Activated T-helper 2 cell treated with anti-CD3 and anti-CD28 coated beads, Interferon-gamma antibody, Interleukin-2, Interleukin-4, amounts not matched to agents 10 μg/mL and 5 μg/mL and 100 μg/mL, durations not matched to agents 14 hours and 24 hours and 36 hours (primary cell): Measurements from ENCODE around the gene BICD1. TPM values are rescaled to one million over a fixed set of nuclear protein-coding genes. Genes with fewer than 3 reads are reported as not detected.

Experiments used
- DNase-seq: peaks from one replicate; pipeline ENCODE4 v3.0.0; 2021; ENCODE audit warnings: low spot score
- H3K27ac Mint-ChIP-seq: one replicate; pipeline ENCODE4 v1.8.0; 2021; ENCODE audit warnings: mixed read lengths
- H3K27me3 Mint-ChIP-seq: one replicate; pipeline ENCODE4 v1.8.0; 2021; ENCODE audit warnings: low read depth, mixed read lengths
- H3K36me3 Mint-ChIP-seq: one replicate; pipeline ENCODE4 v1.8.0; 2021; ENCODE audit warnings: low read depth, mixed read lengths
- H3K4me1 Mint-ChIP-seq: one replicate; pipeline ENCODE4 v1.8.0; 2021; ENCODE audit warnings: low read depth, mixed read lengths
- H3K4me3 Mint-ChIP-seq: one replicate; pipeline ENCODE4 v1.8.0; 2021; ENCODE audit warnings: low read depth, mild to moderate bottlenecking, moderate library complexity, mixed read lengths
- H3K9me3 Mint-ChIP-seq: one replicate; pipeline ENCODE4 v1.8.0; 2021; ENCODE audit warnings: mixed read lengths
- intact Hi-C: fragments of 100-400 bp; cut with micrococcal nuclease; formaldehyde crosslinking; loops from one replicate; pipeline ENCODE4 v1.15.1; 2023
- total RNA-seq: library from RNA; stranded (reverse); gene quantifications from 2 replicates; pipeline ENCODE4 v1.2.3, GENCODE V29; 2022

BICD1 gene
- total RNA-seq, 1 donor from 2014 or later, result 8.0 TPM

DNA sequence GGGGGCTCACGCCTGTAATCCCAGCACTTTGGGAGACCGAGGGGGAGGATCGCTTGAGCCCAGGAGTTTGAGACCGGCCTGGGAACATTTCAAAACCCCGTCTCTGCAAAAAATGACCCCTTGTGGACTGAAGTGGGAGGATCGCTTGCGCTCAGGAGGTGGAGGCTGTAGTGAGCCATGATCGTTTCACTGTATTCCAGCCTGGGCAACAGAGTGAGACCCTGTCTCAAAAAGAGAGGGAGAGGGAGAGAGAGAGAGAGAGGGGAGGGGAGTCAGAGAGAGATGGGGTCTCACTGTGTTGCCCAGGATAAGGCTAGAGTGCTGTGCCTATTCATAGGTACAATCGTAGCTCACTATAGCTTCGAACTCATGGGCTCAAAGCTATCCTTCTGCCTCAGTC lies 295.5 kb downstream of the BICD1 start:
- no peak for DNase-seq
- Mint-ChIP-seq H3K9me3 (no peaks in the 10 kb centered on the region), H3K4me3 (no peak overlapping the region), H3K36me3 (no peaks in the 10 kb centered on the region), H3K27me3 (peaks cover 39% of the 10 kb centered on the region), H3K4me1 (peaks cover 8% of the 10 kb centered on the region), H3K27ac (no peak overlapping the region)
- intact Hi-C loops, result no loop called here

DNA sequence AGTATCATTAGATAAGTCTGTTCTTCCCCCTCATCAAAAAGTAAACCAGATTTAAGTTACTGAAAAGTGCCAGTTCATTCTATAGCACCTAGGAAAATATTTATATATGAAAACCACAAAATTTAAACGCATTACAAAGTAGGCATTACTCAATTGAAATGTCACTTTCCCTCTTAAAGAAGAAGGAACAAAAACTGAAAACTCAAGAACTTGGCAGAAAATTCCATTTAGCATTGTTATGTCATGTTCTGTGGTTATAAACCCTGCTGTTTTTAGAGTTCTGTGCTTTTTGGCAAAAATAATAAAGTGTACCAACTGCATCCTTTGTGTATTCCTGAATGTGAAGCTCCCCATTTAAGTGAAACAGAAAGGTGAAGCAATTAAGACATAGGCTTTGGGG lies 296.3 kb downstream of the BICD1 start:
- no peak overlapping the region for H3K27ac Mint-ChIP-seq
- no peak for DNase-seq
- H3K9me3 Mint-ChIP-seq, result no peaks in the 10 kb centered on the region
- H3K27me3 Mint-ChIP-seq, result peaks cover 33% of the 10 kb centered on the region
- no peak overlapping the region for H3K4me3 Mint-ChIP-seq
- peaks cover 8% of the 10 kb centered on the region for H3K4me1 Mint-ChIP-seq
- H3K36me3 Mint-ChIP-seq, result no peaks in the 10 kb centered on the region
- intact Hi-C loops, result no loop called here

DNA sequence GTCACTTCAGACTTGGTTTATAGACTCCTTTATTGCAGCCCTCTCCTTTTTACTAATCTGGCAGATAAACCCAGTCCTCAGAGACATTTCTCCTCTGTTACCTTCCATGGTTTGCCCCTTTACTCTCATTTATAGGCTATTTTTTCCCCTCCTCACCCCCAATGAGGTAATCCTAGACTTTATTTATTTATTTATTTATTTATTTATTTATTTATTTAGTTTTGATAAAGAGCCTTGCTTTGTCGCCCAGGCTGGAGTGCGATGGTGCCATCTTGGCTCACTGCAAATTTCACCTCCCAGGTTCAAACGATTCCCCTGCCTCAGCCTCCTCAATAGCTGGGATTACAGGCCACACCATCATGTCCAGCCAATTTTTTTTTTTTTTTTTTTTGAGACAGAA lies 301.1 kb downstream of the BICD1 start:
- intact Hi-C loops, result no loop called here
- peaks cover 7% of the 10 kb centered on the region for H3K27me3 Mint-ChIP-seq

DNA sequence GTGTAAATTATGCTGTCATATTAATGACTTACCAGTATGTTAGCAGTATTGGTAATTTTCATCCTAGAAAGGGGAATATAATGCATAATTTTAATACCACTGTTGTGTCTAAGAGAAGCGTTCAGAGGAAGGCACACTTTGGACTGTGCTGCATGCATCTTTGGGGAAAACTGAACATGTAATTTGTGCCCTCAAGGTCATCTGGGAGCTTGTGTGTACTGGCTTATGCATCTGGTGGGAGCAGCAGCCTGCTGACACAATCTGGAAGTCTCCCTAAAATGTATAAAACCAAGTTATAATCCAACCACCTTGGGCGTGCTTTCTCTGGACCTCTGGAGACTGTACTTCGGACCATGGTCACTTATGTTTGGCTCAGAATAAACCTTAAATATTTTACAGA lies 306.8 kb downstream of the BICD1 start:
- Mint-ChIP-seq H3K9me3 (no peaks in the 10 kb centered on the region), H3K27ac (no peak overlapping the region), H3K36me3 (no peaks in the 10 kb centered on the region), H3K4me3 (no peak overlapping the region), H3K4me1 (no peaks in the 10 kb centered on the region), H3K27me3 (peaks cover 3% of the 10 kb centered on the region)
- intact Hi-C loops, result no loop called here
- DNase-seq, result no peak

More for the DNA sequence above, 301.1 kb downstream of the BICD1 start:
- no peak for DNase-seq
- Mint-ChIP-seq H3K27ac (no peak overlapping the region), H3K4me3 (no peak overlapping the region), H3K36me3 (no peaks in the 10 kb centered on the region), H3K4me1 (no peaks in the 10 kb centered on the region), H3K9me3 (no peaks in the 10 kb centered on the region)

DNA sequence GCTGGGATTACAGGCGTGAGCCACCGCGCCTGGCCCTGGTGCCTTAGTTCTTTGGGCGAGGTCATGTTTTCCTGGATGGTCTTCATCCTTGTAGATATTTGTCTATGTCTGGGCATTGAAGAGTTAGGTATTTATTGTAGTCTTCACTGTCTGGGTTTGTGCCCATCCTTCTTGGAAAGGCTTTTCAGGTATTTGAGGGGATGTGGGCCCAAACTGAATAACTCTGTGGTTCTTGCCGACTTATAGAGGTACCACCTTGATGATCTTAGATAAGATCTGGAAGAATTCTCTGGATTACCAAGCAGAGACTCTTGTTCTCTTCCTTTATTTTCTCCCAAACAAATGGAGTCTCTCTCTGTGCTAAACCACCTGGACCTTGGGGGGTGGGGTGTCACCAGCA lies 311.6 kb downstream of the BICD1 start:
- no peaks in the 10 kb centered on the region for H3K4me1 Mint-ChIP-seq
- no peaks in the 10 kb centered on the region for H3K9me3 Mint-ChIP-seq
- DNase-seq, result no peak
- H3K27me3 Mint-ChIP-seq, result peaks cover 2% of the 10 kb centered on the region
- H3K4me3 Mint-ChIP-seq, result no peak overlapping the region
- intact Hi-C loops, result no loop called here
- H3K27ac Mint-ChIP-seq, result no peak overlapping the region
- no peaks in the 10 kb centered on the region for H3K36me3 Mint-ChIP-seq

DNA sequence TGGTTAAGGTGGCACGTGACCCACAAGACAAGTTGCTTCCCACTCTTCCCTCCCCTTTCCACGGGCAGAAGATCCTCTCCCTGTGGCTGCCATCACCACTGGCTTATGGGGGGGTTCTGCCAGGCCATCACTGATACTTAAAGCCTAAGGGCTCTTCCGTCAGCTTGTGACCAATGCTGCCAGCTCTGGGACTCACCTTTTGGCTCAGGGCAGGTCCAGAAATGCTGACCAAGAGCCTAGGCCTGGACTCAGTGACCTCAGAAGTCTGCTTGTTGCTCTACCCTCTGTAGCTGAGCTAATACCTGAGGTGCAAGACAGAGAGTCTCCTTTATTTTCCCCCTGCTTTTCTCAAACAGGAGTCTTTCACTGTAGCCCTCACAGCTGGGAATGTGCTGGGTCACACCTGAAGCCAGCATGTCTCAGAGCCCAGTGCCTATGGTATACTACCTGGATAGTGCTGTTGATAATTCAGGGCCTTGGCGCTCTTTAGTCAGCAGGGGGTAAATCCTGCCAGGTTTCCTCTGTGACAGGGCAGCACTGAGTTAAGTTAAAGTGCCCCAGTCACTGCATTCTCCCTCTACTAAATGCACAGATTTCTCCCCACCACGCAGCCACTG lies 312.4 kb downstream of the BICD1 start:
- Mint-ChIP-seq H3K4me3 (no peak overlapping the region), H3K27me3 (peaks cover 2% of the 10 kb centered on the region), H3K4me1 (no peaks in the 10 kb centered on the region), H3K36me3 (no peaks in the 10 kb centered on the region), H3K9me3 (no peaks in the 10 kb centered on the region), H3K27ac (no peak overlapping the region)
- intact Hi-C loops, result no loop called here
- DNase-seq, result no peak

DNA sequence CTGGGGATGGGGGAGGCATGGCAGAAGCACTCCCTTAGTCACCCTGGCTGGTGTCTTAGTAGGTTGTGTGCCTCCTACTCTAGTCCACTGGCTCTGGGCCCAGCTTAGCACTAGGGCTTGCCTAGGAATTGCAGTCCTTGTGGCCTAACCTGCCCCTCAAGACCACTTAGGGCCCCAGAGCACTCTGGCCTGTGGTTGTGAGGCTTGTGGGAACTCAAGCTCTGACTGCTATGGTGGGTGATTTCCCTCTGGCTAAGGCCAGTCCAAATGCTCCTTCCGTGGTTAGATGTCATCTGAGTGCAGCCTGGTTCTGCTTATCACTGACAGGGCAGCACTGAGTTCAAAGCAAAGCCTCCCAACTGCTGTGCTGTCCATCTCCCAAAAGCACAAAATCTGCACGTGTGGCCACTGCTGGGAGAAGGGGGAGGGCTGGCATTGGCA lies 312.9 kb downstream of the BICD1 start:
- DNase-seq, result no peak
- H3K4me3 Mint-ChIP-seq, result no peak overlapping the region
- H3K27me3 Mint-ChIP-seq, result no peaks in the 10 kb centered on the region
- no peaks in the 10 kb centered on the region for H3K4me1 Mint-ChIP-seq
- H3K36me3 Mint-ChIP-seq, result no peaks in the 10 kb centered on the region
- no peak overlapping the region for H3K27ac Mint-ChIP-seq
- intact Hi-C loops, result no loop called here
- H3K9me3 Mint-ChIP-seq, result no peaks in the 10 kb centered on the region

DNA sequence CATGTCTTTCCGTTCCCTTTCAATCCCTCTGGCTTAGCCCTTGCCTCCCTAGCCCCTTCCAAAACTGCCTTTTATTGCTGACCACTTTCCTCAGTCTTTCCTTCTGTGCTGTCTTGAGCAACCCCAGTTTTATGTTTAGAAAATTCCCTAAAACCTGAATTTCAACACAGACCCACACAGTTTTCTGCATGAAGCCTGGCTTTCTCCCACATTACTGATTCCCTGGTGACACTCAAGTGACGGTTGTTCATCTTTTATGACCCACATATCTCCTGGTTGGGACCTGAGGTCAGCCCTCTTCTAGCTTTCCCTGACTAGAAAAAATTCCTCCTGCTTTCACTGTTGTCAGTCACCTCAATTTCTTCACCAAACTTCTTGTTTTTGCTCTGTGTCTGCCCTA lies 313.7 kb downstream of the BICD1 start:
- Mint-ChIP-seq H3K36me3 (no peaks in the 10 kb centered on the region), H3K27ac (no peak overlapping the region), H3K4me1 (no peaks in the 10 kb centered on the region), H3K4me3 (no peak overlapping the region), H3K27me3 (no peaks in the 10 kb centered on the region), H3K9me3 (no peaks in the 10 kb centered on the region)
- intact Hi-C loops, result no loop called here
- DNase-seq, result no peak

DNA sequence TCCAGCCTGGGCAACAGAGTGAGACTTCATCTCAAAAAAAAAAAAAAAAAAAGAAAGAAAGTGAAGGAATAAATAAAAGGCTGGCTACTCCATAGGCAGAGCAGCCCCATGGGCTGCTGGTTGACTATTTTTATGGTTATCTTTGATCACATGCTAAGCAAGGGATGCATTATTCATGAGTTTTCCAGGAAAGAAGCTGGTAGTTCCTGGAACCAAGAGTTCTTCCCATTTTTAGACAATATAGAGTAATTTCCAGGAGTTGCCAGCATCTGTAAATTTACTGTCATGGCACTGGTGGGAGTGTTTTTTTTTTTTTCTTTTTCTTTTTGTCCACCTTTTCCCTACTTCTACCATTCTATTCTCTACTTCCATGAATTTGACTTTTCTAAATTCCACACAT lies 316.9 kb downstream of the BICD1 start:
- intact Hi-C loops, result no loop called here
- DNase-seq, result no peak
- Mint-ChIP-seq H3K27me3 (peaks cover 3% of the 10 kb centered on the region), H3K36me3 (no peaks in the 10 kb centered on the region), H3K4me1 (no peaks in the 10 kb centered on the region), H3K4me3 (no peak overlapping the region), H3K9me3 (peaks cover 17% of the 10 kb centered on the region), H3K27ac (no peak overlapping the region)

DNA sequence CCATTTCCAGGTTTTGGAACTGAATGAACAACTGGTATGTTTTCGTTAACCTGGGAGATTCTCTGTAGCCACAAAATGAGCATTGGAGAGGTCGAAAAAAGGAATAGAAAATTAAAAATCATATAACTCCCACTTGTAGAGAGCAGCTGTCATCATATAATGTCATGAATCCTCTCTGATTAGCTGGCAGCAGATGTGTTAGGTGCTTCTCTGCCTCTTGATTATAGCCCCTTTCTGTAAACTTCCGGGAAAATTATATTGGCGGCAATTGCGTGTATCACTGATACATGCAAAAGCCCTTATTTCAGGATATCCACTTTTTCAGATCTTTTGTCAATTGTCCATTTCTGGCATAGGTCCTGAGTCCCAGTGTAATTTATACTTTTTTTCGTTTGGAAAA lies 324.4 kb downstream of the BICD1 start:
- DNase-seq, result no peak
- intact Hi-C loops, result no loop called here
- Mint-ChIP-seq H3K9me3 (peaks cover 19% of the 10 kb centered on the region), H3K36me3 (no peaks in the 10 kb centered on the region), H3K27ac (no peak overlapping the region), H3K27me3 (peaks cover 11% of the 10 kb centered on the region), H3K4me1 (no peaks in the 10 kb centered on the region), H3K4me3 (no peak overlapping the region)

Other genes starting within 250 kb of the BICD1 start
- 41.9 and 43.2 TPM in 2 replicates for gene RESF1, start 147.4 kb upstream of the BICD1 start, total RNA-seq